ENCODE measurements around the gene CDK9.
"Not testable (repeated sequence)": the region's sequence is repeated elsewhere in the genome, so short reads cannot be mapped to it uniquely, and the experiment has no call there.

CDK9 gene

GRCh38 chr9:127835991-127836516 lies 50.2 kb downstream of the CDK9 start:
- Mint-ChIP-seq H3K4me1 (ENCODE audit: low read depth) (peaks cover 32% of the 10 kb centered on the region), H3K27me3 (no peaks in the 10 kb centered on the region), H3K9me3 (no peaks in the 10 kb centered on the region), H3K27ac (peak overlapping the region; percentile 65), H3K36me3 (ENCODE audit: low read depth) (no peaks in the 10 kb centered on the region), H3K4me3 (no peak overlapping the region)

DNA sequence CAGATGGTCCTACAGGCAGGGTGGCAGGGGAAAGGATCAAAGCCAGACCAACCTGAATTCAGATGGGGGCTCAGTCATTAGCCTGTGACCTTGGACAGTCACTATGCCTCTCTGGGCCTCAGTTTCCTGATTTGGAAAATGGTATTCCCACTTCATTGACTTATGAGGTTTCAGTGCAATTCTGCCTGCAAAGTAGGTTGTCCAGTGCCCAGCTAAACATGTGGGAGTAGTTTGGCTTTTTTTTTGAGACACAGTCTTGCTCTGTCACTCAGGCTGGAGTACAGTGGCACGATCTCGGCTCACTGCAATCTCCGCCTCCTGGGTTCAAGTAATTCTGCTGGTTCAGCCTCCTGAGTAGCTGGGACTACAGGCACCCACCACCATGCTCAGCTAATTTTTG lies 50.7 kb downstream of the CDK9 start:
- not testable (repeated sequence) for H3K9me3 Mint-ChIP-seq; H3K4me3 Mint-ChIP-seq; H3K36me3 Mint-ChIP-seq (ENCODE audit: low read depth); H3K27ac Mint-ChIP-seq; H3K27me3 Mint-ChIP-seq
- peaks cover 32% of the 10 kb centered on the region for H3K4me1 Mint-ChIP-seq (ENCODE audit: low read depth)

- Mint-ChIP-seq H3K27ac (no peak overlapping the region), H3K4me3 (no peak overlapping the region), H3K36me3 (ENCODE audit: low read depth) (peaks cover 8% of the 10 kb centered on the region), H3K27me3 (no peaks in the 10 kb centered on the region), H3K9me3 (no peaks in the 10 kb centered on the region), H3K4me1 (ENCODE audit: low read depth) (peaks cover 30% of the 10 kb centered on the region)
These were observed 51.5 kb downstream of the CDK9 start for GRCh38 chr9:127837346-127837745.

GRCh38 chr9:127838375-127839078 lies 52.7 kb downstream of the CDK9 start:
- H3K36me3 Mint-ChIP-seq (ENCODE audit: low read depth): peaks cover 8% of the 10 kb centered on the region
- no peak overlapping the region for H3K4me3 Mint-ChIP-seq
- H3K27me3 Mint-ChIP-seq: no peaks in the 10 kb centered on the region
- peaks cover 20% of the 10 kb centered on the region for H3K4me1 Mint-ChIP-seq (ENCODE audit: low read depth)
- H3K9me3 Mint-ChIP-seq: no peaks in the 10 kb centered on the region
- H3K27ac Mint-ChIP-seq: no peak overlapping the region

Data from stimulated activated naive CD8-positive, alpha-beta T cell treated with anti-CD3 and anti-CD28 coated beads, Interleukin-15, Interleukin-2, amounts not matched to agents 100 ng/mL and 50 ng/mL, for 24 hours (primary cell).